MG63 (cell line): ENCODE measurements around the gene ZNF439. TPM values are rescaled to one million over a fixed set of nuclear protein-coding genes. Genes with fewer than 3 reads are reported as not detected.
"Not testable (repeated sequence)": the region's sequence is repeated elsewhere in the genome, so short reads cannot be mapped to it uniquely, and the experiment has no call there.

Experiments
- DNase-seq: peaks from one replicate; pipeline ENCODE4 v3.0.0-alpha.2; 2020
- H3K27me3 ChIP-seq: fragments of 250-450 bp; sonication (Bioruptor Pico); 2 replicates; pipeline ENCODE4 v1.5.1; 2020; ENCODE audit warnings: mild to moderate bottlenecking, moderate library complexity
- H3K36me3 ChIP-seq: fragments of 250-450 bp; sonication (Bioruptor Pico); 2 replicates; pipeline ENCODE4 v1.5.1; 2020; ENCODE audit warnings: mild to moderate bottlenecking, moderate library complexity
- H3K4me3 ChIP-seq: fragments of 250-450 bp; sonication (Bioruptor Pico); 2 replicates; pipeline ENCODE4 v1.5.1; 2020; ENCODE audit warnings: mild to moderate bottlenecking, moderate library complexity
- H3K9me3 ChIP-seq: fragments of 250-450 bp; sonication (Bioruptor Pico); 2 replicates; pipeline ENCODE4 v1.5.1; 2020; ENCODE audit warnings: mild to moderate bottlenecking, moderate library complexity
- total RNA-seq: library from RNA; depleted of rRNA; stranded (reverse); fragments of >200 nt; shearing (Covaris generic); gene quantifications from 2 replicates; pipeline ENCODE4 v1.2.3, GENCODE V29; 2014; ENCODE audit warnings: low replicate concordance

The ZNF439 gene
- total RNA-seq, 1 experiment from 2014 or later, result 0.40 TPM

- peaks cover 14% of the 10 kb centered on the region for H3K9me3 ChIP-seq
- H3K36me3 ChIP-seq, result no peaks in the 10 kb centered on the region
- no peak overlapping the region for H3K4me3 ChIP-seq
- DNase-seq, result no peak
- H3K27me3 ChIP-seq, result no peaks in the 10 kb centered on the region
Observed at GRCh38 chr19:11853358-11853757, 4.8 kb downstream of the ZNF439 start.

- no peak overlapping the region for H3K4me3 ChIP-seq
- H3K36me3 ChIP-seq, result no peaks in the 10 kb centered on the region
- peaks cover 10% of the 10 kb centered on the region for H3K9me3 ChIP-seq
- no peak for DNase-seq
- no peaks in the 10 kb centered on the region for H3K27me3 ChIP-seq
Observed at GRCh38 chr19:11856596-11857250, 8.2 kb downstream of the ZNF439 start.

- H3K9me3 ChIP-seq, result 0 out of 2 replicates have a peak, but pooled peaks cover 4% of the 10 kb centered on the region
- no peaks in the 10 kb centered on the region for H3K27me3 ChIP-seq
- H3K36me3 ChIP-seq, result no peaks in the 10 kb centered on the region
- H3K4me3 ChIP-seq, result no peak overlapping the region
- DNase-seq, result no peak
Observed at GRCh38 chr19:11860721-11861120, 12.2 kb downstream of the ZNF439 start.

GRCh38 chr19:11861301-11861700 is 12.8 kb downstream of the ZNF439 start:
- Histone ChIP-seq H3K36me3 (no peaks in the 10 kb centered on the region), H3K4me3 (no peak overlapping the region), H3K27me3 (no peaks in the 10 kb centered on the region), H3K9me3 (peaks cover 7% of the 10 kb centered on the region; the same call in 1 of the 2 replicates)
- DNase-seq, result no peak

- not testable (repeated sequence) for H3K4me3 ChIP-seq, H3K36me3 ChIP-seq, H3K27me3 ChIP-seq, DNase-seq
- peaks cover 46% of the 10 kb centered on the region for H3K9me3 ChIP-seq
Observed at GRCh38 chr19:11867766-11868165, 19.2 kb downstream of the ZNF439 start.

GRCh38 chr19:11868188-11868587 is 19.7 kb downstream of the ZNF439 start:
- Histone ChIP-seq H3K9me3 (peaks cover 46% of the 10 kb centered on the region), H3K27me3 (no peaks in the 10 kb centered on the region), H3K36me3 (no peaks in the 10 kb centered on the region), H3K4me3 (no peak overlapping the region)
- DNase-seq, result no peak

GRCh38 chr19:11872624-11873023 is 24.1 kb downstream of the ZNF439 start:
- DNase-seq, result no peak
- no peak overlapping the region for H3K4me3 ChIP-seq
- H3K36me3 ChIP-seq, result no peaks in the 10 kb centered on the region
- H3K27me3 ChIP-seq, result peaks cover 4% of the 10 kb centered on the region
- H3K9me3 ChIP-seq, result peaks cover 43% of the 10 kb centered on the region

GRCh38 chr19:11873762-11874161 is 25.2 kb downstream of the ZNF439 start:
- Histone ChIP-seq H3K36me3 (no peaks in the 10 kb centered on the region), H3K4me3 (no peak overlapping the region), H3K27me3 (peaks cover 4% of the 10 kb centered on the region), H3K9me3 (peaks cover 31% of the 10 kb centered on the region)
- no peak for DNase-seq

GRCh38 chr19:11879687-11880266 is 31.3 kb downstream of the ZNF439 start:
- not testable (repeated sequence) for H3K36me3 ChIP-seq, H3K4me3 ChIP-seq, H3K27me3 ChIP-seq
- DNase-seq, result peak; percentile 11
- H3K9me3 ChIP-seq, result peaks cover 21% of the 10 kb centered on the region

GRCh38 chr19:11880598-11880997 is 32.1 kb downstream of the ZNF439 start:
- 0 out of 2 replicates have a peak, but pooled peaks cover 1% of the 10 kb centered on the region for H3K27me3 ChIP-seq
- H3K36me3 ChIP-seq, result no peaks in the 10 kb centered on the region
- no peak overlapping the region for H3K4me3 ChIP-seq
- H3K9me3 ChIP-seq, result peaks cover 15% of the 10 kb centered on the region
- no peak for DNase-seq

GRCh38 chr19:11881151-11881800 is 32.8 kb downstream of the ZNF439 start:
- Histone ChIP-seq H3K9me3 (peaks cover 17% of the 10 kb centered on the region), H3K4me3 (no peak overlapping the region), H3K27me3 (no peaks in the 10 kb centered on the region), H3K36me3 (no peaks in the 10 kb centered on the region)
- peak; percentile 26 for DNase-seq

GRCh38 chr19:11882606-11883005 is 34.1 kb downstream of the ZNF439 start:
- Histone ChIP-seq H3K9me3 (peaks cover 25% of the 10 kb centered on the region), H3K4me3 (no peak overlapping the region), H3K36me3 (no peaks in the 10 kb centered on the region), H3K27me3 (no peaks in the 10 kb centered on the region)
- DNase-seq, result no peak

GRCh38 chr19:11887234-11887610 is 38.7 kb downstream of the ZNF439 start:
- no peak for DNase-seq
- Histone ChIP-seq H3K9me3 (peaks cover 24% of the 10 kb centered on the region), H3K4me3 (no peak overlapping the region; the same call in 1 of the 2 replicates), H3K36me3 (no peaks in the 10 kb centered on the region), H3K27me3 (peaks cover 6% of the 10 kb centered on the region; the same call in 1 of the 2 replicates)

- peaks cover 6% of the 10 kb centered on the region; the same call in 1 of the 2 replicates for H3K27me3 ChIP-seq
- H3K4me3 ChIP-seq, result peak within 1 kb of the TSS; percentile 34
- H3K36me3 ChIP-seq, result no peaks in the 10 kb centered on the region
- peak; percentile 38 for DNase-seq
- H3K9me3 ChIP-seq, result peaks cover 24% of the 10 kb centered on the region
Observed at GRCh38 chr19:11887611-11888531, 39.3 kb downstream of the ZNF439 start, which contains the start of gene ZNF69. Gene ZNF69 (plus strand): TSS chr19:11887782. CDS start chr19:11887924, 142 bp downstream.

GRCh38 chr19:11889901-11890300 is 41.4 kb downstream of the ZNF439 start:
- not testable (repeated sequence) for DNase-seq, H3K27me3 ChIP-seq, H3K36me3 ChIP-seq

GRCh38 chr19:11890634-11891033 is 42.1 kb downstream of the ZNF439 start:
- Histone ChIP-seq H3K4me3 (no peak overlapping the region), H3K27me3 (peaks cover 6% of the 10 kb centered on the region; the same call in 1 of the 2 replicates), H3K36me3 (no peaks in the 10 kb centered on the region), H3K9me3 (peaks cover 22% of the 10 kb centered on the region)
- DNase-seq, result no peak

More at GRCh38 chr19:11889901-11890300, 41.4 kb downstream of the ZNF439 start:
- peaks cover 24% of the 10 kb centered on the region for H3K9me3 ChIP-seq
- not testable (repeated sequence) for H3K4me3 ChIP-seq
